Colonic mucosa (tissue), 4 donors: ENCODE measurements around the gene CAPN3. TPM values are rescaled to one million over a fixed set of nuclear protein-coding genes. Genes with fewer than 3 reads are reported as not detected.

Source experiments
- DNase-seq: peaks from one replicate; pipeline ENCODE4 v3.0.0-alpha.2; 2020
- H3K27ac ChIP-seq: fragments of 200-600 bp; one replicate; pipeline ENCODE4 v1.8.0; 2021
- H3K27me3 ChIP-seq: fragments of 200-600 bp; one replicate; pipeline ENCODE4 v1.8.0; 2021
- H3K36me3 ChIP-seq: fragments of 200-600 bp; one replicate; pipeline ENCODE4 v1.8.0; 2021
- H3K4me1 ChIP-seq: fragments of 200-600 bp; one replicate; pipeline ENCODE4 v1.8.0; 2021; ENCODE audit warnings: mild to moderate bottlenecking
- H3K4me3 ChIP-seq: fragments of 200-600 bp; one replicate; pipeline ENCODE4 v1.8.0; 2021
- H3K9ac ChIP-seq, 2 donors: one replicate each; pipeline ENCODE4 v1.7.0; 2013; ENCODE audit warnings: control low read depth in 2 of 2, low read depth in 2 of 2, low read length in 2 of 2
- H3K9me3 ChIP-seq: fragments of 200-600 bp; one replicate; pipeline ENCODE4 v1.8.0; 2021
- CTCF ChIP-seq: fragments of 200-600 bp; IDR thresholded peaks from one replicate; pipeline ENCODE4 v1.8.0; 2022; ENCODE audit warnings: antibody characterized with exemption, mild to moderate bottlenecking
- intact Hi-C: fragments of 100-400 bp; cut with DNase I; formaldehyde crosslinking; loops from one replicate; pipeline ENCODE4 v1.14.1; 2022
- total RNA-seq, 2 donors: library from RNA; stranded (reverse); fragmentation: NEBNext Ultra II Directional in 1 of 2; extraction: Animal tissue kit (Norgen Biotek cat#: 25700) in 1 of 2; gene quantifications; one replicate each; pipeline ENCODE4 v1.2.1, GENCODE V29; 2021
- donor health status: healthy.
- donor health status: DM: no; HTN: no; CAD: no.
- donor health status: DM: no; HTN: no; CAD: no.

CAPN3 gene
- total RNA-seq, 2 donors from 2014 or later, result 6.8 TPM

DNA sequence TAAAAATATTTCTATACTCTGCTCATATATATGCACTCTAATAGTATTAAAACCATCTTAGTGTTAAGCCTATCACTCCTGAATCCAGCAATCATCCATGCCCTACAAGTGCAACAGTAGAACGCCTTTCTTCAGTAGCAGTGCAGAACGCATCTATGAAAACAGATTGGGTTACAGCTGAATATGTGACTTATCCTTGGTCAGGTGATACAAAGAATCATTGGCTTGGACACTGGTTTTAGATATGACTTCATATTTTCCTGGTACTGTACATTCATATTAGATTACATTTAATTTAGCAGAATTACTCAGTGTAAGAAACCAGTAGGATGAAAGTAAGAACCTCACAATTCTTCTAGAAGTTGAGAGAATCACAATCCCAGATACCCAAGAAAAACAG lies 88.3 kb downstream of the CAPN3 start:
- DNase-seq, result no peak
- Histone ChIP-seq H3K27me3 (no peaks in the 10 kb centered on the region), H3K27ac (no peak overlapping the region), H3K36me3 (peaks cover 5% of the 10 kb centered on the region), H3K9ac (no peak overlapping the region), H3K4me1 (no peaks in the 10 kb centered on the region), H3K9me3 (no peaks in the 10 kb centered on the region), H3K4me3 (no peak overlapping the region)
- intact Hi-C loops, result no loop called here
- no peak for TF ChIP-seq CTCF

DNA sequence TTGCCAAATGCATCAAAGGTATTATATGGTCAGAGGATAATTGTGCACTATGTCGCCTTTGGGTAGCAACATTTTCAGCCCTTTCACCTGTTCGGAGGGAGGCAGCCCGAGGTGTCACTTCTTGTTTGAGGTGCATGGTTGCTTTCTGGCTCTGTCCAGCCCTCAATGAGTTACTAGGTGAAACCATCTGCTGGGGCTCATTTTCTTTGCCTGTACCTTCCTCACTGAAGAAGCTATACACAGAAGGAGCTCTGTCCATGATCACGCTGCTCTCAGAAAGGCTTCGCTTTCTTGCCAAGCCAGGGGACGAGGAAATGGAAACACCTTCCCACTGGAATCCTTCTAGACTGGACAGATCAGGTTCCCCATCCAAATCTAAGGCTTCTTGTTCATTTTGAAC lies 89.0 kb downstream of the CAPN3 start:
- intact Hi-C loops, result no loop called here
- Histone ChIP-seq H3K27me3 (no peaks in the 10 kb centered on the region), H3K36me3 (peaks cover 5% of the 10 kb centered on the region), H3K9me3 (no peaks in the 10 kb centered on the region), H3K4me1 (no peaks in the 10 kb centered on the region), H3K27ac (no peak overlapping the region), H3K9ac (no peak overlapping the region), H3K4me3 (no peak overlapping the region)
- TF ChIP-seq CTCF, result no peak
- no peak for DNase-seq

DNA sequence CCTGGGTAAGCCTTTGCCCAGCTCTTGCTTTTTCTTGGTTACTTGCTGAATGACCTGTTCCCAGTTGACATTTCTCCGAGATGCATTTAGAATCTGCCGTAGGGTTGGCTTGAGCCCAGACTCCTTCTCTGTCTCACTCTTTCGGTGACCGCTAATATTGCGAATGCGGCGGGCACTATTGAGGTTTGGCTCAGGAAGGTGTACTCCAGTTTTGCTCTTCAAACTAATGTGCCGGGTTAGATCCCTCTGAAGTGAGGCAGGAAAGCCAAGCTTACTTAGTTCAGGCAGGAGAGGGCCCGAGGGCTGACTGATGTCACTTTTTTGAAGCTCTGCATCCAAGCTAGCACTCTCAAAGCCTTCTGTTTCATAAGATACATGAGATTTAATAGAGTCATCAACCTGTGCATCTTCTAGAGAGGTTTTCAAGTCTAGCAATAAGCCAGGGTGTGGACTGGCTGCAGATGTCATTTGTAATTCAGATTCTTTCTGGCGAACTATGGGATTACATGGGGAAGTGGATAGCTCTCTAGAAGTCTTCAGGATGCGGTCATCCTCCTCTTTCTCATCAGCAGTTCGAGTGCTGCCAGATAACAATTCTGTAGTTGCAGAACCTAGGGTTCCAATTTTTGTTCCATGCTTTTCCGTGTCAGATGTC lies 90.6 kb downstream of the CAPN3 start:
- intact Hi-C loops, result no loop called here
- H3K9ac ChIP-seq, result no peak overlapping the region
- no peak overlapping the region for H3K4me3 ChIP-seq
- no peak for DNase-seq
- no peaks in the 10 kb centered on the region for H3K9me3 ChIP-seq
- H3K27me3 ChIP-seq, result no peaks in the 10 kb centered on the region
- H3K4me1 ChIP-seq, result no peaks in the 10 kb centered on the region
- TF ChIP-seq CTCF, result no peak
- H3K36me3 ChIP-seq, result peaks cover 5% of the 10 kb centered on the region
- H3K27ac ChIP-seq, result no peak overlapping the region

DNA sequence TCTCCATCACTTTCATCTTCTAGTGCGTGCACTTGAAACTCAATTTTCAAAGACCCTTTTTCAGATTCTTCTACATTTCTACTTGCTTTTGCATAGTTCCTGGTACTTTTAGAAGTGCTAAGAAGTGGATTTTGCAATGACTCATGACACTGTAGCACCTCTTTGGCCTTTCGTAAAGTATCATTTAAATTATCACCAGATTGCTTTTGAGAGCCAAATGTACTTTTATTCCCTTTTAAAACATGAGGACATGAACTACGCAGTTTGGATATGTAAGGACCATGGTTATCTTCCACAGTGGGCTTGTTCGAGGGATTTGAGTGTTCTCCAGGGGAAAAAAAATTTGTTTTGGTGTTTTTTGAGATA lies 91.1 kb downstream of the CAPN3 start:
- TF ChIP-seq CTCF, result no peak
- H3K9ac ChIP-seq, result no peak overlapping the region
- no peak for DNase-seq
- no peaks in the 10 kb centered on the region for H3K9me3 ChIP-seq
- H3K27ac ChIP-seq, result no peak overlapping the region
- no peak overlapping the region for H3K4me3 ChIP-seq
- intact Hi-C loops, result no loop called here
- H3K27me3 ChIP-seq, result no peaks in the 10 kb centered on the region
- no peaks in the 10 kb centered on the region for H3K4me1 ChIP-seq
- H3K36me3 ChIP-seq, result peaks cover 5% of the 10 kb centered on the region

- no peak for TF ChIP-seq CTCF
- Histone ChIP-seq H3K27ac (no peak overlapping the region), H3K4me1 (no peaks in the 10 kb centered on the region)
Observed at GRCh38 chr15:42453826-42454225, 94.5 kb downstream of the CAPN3 start.

More at GRCh38 chr15:42453826-42454225, 94.5 kb downstream of the CAPN3 start:
- Histone ChIP-seq H3K9me3 (no peaks in the 10 kb centered on the region), H3K27me3 (no peaks in the 10 kb centered on the region), H3K36me3 (peaks cover 5% of the 10 kb centered on the region), H3K9ac (no peak overlapping the region), H3K4me3 (no peak overlapping the region)
- no peak for DNase-seq
- intact Hi-C loops, result no loop called here
